ENCODE measurements around the gene CGN.

The CGN gene

DNA sequence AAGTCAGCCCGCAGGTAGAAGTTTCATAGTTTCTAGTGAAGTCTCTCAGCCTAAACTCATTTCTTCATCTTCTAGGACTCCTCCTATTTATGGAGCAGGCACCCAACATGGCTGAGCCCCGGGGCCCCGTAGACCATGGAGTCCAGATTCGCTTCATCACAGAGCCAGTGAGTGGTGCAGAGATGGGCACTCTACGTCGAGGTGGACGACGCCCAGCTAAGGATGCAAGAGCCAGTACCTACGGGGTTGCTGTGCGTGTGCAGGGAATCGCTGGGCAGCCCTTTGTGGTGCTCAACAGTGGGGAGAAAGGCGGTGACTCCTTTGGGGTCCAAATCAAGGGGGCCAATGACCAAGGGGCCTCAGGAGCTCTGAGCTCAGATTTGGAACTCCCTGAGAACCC is 7.2 kb downstream of the CGN start:
- TF ChIP-seq ZNF391 (tag by site-specific recombination; IDR thresholded peaks at IDR 0.05; ENCODE audit: borderline replicate concordance, low read depth) (no peak), ZSCAN16 (tag by site-specific recombination; IDR thresholded peaks at IDR 0.05) (no peak), ZNF544 (tag by site-specific recombination; IDR thresholded peaks at IDR 0.05) (no peak), ZNF660 (tag by site-specific recombination; IDR thresholded peaks at IDR 0.05) (no peak), ZFP41 (tag by site-specific recombination; IDR thresholded peaks at IDR 0.05; ENCODE audit: borderline replicate concordance) (no peak), WT1 (tag by site-specific recombination; IDR thresholded peaks at IDR 0.05) (no peak), ZNF184 (tag by site-specific recombination; IDR thresholded peaks at IDR 0.05) (no peak), ZNF521 (tag by site-specific recombination; IDR thresholded peaks at IDR 0.05) (no peak), ZNF747 (tag by site-specific recombination; IDR thresholded peaks at IDR 0.05) (no peak), ZNF416 (tag by site-specific recombination; IDR thresholded peaks at IDR 0.05) (no peak), ZNF560 (tag by site-specific recombination; IDR thresholded peaks at IDR 0.05; ENCODE audit: borderline replicate concordance) (no peak), ZNF121 (tag by site-specific recombination; IDR thresholded peaks at IDR 0.05) (no peak)
- TF ChIP-seq, protein P1, sequence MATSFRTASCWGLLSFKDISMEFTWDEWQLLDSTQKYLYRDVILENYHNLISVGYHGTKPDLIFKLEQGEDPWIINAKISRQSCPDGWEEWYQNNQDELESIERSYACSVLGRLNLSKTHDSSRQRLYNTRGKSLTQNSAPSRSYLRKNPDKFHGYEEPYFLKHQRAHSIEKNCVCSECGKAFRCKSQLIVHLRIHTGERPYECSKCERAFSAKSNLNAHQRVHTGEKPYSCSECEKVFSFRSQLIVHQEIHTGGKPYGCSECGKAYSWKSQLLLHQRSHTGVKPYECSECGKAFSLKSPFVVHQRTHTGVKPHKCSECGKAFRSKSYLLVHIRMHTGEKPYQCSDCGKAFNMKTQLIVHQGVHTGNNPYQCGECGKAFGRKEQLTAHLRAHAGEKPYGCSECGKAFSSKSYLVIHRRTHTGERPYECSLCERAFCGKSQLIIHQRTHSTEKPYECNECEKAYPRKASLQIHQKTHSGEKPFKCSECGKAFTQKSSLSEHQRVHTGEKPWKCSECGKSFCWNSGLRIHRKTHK (tag by site-specific recombination; IDR thresholded peaks at IDR 0.05), result no peak
- TF ChIP-seq, protein P2, sequence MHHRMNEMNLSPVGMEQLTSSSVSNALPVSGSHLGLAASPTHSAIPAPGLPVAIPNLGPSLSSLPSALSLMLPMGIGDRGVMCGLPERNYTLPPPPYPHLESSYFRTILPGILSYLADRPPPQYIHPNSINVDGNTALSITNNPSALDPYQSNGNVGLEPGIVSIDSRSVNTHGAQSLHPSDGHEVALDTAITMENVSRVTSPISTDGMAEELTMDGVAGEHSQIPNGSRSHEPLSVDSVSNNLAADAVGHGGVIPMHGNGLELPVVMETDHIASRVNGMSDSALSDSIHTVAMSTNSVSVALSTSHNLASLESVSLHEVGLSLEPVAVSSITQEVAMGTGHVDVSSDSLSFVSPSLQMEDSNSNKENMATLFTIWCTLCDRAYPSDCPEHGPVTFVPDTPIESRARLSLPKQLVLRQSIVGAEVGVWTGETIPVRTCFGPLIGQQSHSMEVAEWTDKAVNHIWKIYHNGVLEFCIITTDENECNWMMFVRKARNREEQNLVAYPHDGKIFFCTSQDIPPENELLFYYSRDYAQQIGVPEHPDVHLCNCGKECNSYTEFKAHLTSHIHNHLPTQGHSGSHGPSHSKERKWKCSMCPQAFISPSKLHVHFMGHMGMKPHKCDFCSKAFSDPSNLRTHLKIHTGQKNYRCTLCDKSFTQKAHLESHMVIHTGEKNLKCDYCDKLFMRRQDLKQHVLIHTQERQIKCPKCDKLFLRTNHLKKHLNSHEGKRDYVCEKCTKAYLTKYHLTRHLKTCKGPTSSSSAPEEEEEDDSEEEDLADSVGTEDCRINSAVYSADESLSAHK (tag by site-specific recombination; IDR thresholded peaks at IDR 0.05), result no peak
- TF ChIP-seq, protein P3, sequence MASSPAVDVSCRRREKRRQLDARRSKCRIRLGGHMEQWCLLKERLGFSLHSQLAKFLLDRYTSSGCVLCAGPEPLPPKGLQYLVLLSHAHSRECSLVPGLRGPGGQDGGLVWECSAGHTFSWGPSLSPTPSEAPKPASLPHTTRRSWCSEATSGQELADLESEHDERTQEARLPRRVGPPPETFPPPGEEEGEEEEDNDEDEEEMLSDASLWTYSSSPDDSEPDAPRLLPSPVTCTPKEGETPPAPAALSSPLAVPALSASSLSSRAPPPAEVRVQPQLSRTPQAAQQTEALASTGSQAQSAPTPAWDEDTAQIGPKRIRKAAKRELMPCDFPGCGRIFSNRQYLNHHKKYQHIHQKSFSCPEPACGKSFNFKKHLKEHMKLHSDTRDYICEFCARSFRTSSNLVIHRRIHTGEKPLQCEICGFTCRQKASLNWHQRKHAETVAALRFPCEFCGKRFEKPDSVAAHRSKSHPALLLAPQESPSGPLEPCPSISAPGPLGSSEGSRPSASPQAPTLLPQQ (tag by site-specific recombination; IDR thresholded peaks at IDR 0.05), result no peak
- TF ChIP-seq, protein P4, sequence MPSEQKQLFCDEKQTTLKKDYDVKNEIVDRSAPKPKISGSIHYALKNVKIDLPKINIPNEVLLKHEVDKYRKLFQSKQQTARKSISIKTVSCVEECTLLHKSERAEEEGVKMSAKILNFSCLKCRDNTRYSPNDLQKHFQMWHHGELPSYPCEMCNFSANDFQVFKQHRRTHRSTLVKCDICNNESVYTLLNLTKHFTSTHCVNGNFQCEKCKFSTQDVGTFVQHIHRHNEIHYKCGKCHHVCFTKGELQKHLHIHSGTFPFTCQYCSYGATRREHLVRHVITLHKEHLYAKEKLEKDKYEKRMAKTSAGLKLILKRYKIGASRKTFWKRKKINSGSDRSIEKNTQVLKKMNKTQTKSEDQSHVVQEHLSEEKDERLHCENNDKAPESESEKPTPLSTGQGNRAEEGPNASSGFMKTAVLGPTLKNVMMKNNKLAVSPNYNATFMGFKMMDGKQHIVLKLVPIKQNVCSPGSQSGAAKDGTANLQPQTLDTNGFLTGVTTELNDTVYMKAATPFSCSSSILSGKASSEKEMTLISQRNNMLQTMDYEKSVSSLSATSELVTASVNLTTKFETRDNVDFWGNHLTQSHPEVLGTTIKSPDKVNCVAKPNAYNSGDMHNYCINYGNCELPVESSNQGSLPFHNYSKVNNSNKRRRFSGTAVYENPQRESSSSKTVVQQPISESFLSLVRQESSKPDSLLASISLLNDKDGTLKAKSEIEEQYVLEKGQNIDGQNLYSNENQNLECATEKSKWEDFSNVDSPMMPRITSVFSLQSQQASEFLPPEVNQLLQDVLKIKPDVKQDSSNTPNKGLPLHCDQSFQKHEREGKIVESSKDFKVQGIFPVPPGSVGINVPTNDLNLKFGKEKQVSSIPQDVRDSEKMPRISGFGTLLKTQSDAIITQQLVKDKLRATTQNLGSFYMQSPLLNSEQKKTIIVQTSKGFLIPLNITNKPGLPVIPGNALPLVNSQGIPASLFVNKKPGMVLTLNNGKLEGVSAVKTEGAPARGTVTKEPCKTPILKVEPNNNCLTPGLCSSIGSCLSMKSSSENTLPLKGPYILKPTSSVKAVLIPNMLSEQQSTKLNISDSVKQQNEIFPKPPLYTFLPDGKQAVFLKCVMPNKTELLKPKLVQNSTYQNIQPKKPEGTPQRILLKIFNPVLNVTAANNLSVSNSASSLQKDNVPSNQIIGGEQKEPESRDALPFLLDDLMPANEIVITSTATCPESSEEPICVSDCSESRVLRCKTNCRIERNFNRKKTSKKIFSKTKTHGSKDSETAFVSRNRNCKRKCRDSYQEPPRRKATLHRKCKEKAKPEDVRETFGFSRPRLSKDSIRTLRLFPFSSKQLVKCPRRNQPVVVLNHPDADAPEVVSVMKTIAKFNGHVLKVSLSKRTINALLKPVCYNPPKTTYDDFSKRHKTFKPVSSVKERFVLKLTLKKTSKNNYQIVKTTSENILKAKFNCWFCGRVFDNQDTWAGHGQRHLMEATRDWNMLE (tag by site-specific recombination; conservative IDR thresholded peaks at IDR 0.05; ENCODE audit: low read depth), result no peak
- TF ChIP-seq, protein P5, sequence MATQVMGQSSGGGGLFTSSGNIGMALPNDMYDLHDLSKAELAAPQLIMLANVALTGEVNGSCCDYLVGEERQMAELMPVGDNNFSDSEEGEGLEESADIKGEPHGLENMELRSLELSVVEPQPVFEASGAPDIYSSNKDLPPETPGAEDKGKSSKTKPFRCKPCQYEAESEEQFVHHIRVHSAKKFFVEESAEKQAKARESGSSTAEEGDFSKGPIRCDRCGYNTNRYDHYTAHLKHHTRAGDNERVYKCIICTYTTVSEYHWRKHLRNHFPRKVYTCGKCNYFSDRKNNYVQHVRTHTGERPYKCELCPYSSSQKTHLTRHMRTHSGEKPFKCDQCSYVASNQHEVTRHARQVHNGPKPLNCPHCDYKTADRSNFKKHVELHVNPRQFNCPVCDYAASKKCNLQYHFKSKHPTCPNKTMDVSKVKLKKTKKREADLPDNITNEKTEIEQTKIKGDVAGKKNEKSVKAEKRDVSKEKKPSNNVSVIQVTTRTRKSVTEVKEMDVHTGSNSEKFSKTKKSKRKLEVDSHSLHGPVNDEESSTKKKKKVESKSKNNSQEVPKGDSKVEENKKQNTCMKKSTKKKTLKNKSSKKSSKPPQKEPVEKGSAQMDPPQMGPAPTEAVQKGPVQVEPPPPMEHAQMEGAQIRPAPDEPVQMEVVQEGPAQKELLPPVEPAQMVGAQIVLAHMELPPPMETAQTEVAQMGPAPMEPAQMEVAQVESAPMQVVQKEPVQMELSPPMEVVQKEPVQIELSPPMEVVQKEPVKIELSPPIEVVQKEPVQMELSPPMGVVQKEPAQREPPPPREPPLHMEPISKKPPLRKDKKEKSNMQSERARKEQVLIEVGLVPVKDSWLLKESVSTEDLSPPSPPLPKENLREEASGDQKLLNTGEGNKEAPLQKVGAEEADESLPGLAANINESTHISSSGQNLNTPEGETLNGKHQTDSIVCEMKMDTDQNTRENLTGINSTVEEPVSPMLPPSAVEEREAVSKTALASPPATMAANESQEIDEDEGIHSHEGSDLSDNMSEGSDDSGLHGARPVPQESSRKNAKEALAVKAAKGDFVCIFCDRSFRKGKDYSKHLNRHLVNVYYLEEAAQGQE (tag by site-specific recombination; IDR thresholded peaks at IDR 0.05), result no peak
- peaks cover 4 to 35% of the 10 kb centered on the region in 2 experiments; a peak in 2 of 3 replicates for H3K36me3 ChIP-seq (ENCODE audit: control insufficient read depth in 2 of 2, insufficient read depth in 1 of 2, low read length in 2 of 2)
- POLR2A ChIA-PET, result interaction anchor here (1.5 kb wide), 1 partner anchor 22 kb away, joined by 7 read pairs; the partner anchor contains the start of gene TUFT1
- peaks cover 4% of the 10 kb centered on the region; the same call in 1 of the 2 replicates for H3K4me1 ChIP-seq (ENCODE audit: control insufficient read depth, insufficient read depth, low read length)
- no peaks in the 10 kb centered on the region for H3K9me3 ChIP-seq (ENCODE audit: control insufficient read depth, insufficient read depth, low read depth, low read length)
- no peak overlapping the region for H3K4me3 ChIP-seq (ENCODE audit: low read depth, low read length)
- CTCF ChIA-PET, result interaction anchor here (0.6 kb wide), 1 partner anchor 47 kb away, joined by 3 read pairs; no protein-coding TSS in a partner anchor
- no peak overlapping the region for H3K27ac ChIP-seq (ENCODE audit: extremely low read depth, low read depth, low read length)

Measured in HEK293 (cell line).